Thyroid gland (tissue), 4 donors: ENCODE results near the gene TMEM151B. TPM values are rescaled to one million over a fixed set of nuclear protein-coding genes. Genes with fewer than 3 reads are reported as not detected.
"Not testable (repeated sequence)": the region's sequence is repeated elsewhere in the genome, so short reads cannot be mapped to it uniquely, and the experiment has no call there.

Source experiments
- DNase-seq, 2 donors: peaks; one replicate each; pipeline ENCODE4 v3.0.0-alpha.2; 2019
- H3K27ac ChIP-seq, 3 donors: fragments of 200-600 bp; sonication (generic); 1 replicate in 2 of 3; 2 replicates in 1 of 3; pipeline ENCODE4 v1.5.1; 2016 to 2019; ENCODE audit warnings: mild to moderate bottlenecking in 1 of 3, moderate library complexity in 1 of 3
- H3K27me3 ChIP-seq: fragments of 200-600 bp; sonication (generic); one replicate; pipeline ENCODE4 v1.5.1; 2019
- H3K36me3 ChIP-seq, 2 donors: fragments of 200-600 bp; sonication (generic); one replicate each; pipeline ENCODE4 v1.5.1; 2016 to 2019
- H3K4me1 ChIP-seq, 2 donors: fragments of 200-600 bp; sonication (generic); one replicate each; pipeline ENCODE4 v1.5.1; 2017 to 2019
- H3K4me3 ChIP-seq, 3 donors: fragments of 200-600 bp; sonication (generic); replicated peaks in 1 of 3; 1 replicate in 2 of 3; 2 replicates in 1 of 3; pipeline ENCODE4 v1.5.1; 2016; ENCODE audit warnings: mild to moderate bottlenecking in 1 of 3
- H3K9me3 ChIP-seq: fragments of 200-600 bp; sonication (generic); one replicate; pipeline ENCODE4 v1.5.1; 2017
- CTCF ChIP-seq, 6 experiments: fragments of 200-600 bp in 3 of 6; fragments of 450-650 bp in 3 of 6; sonication (generic) in 3 of 6; IDR thresholded peaks; one replicate each; pipeline ENCODE4 v1.5.1; 2016 to 2019; ENCODE audit warnings: antibody characterized with exemption in 6 of 6, mild to moderate bottlenecking in 2 of 6, inconsistent platforms in 1 of 6, moderate library complexity in 1 of 6
- POLR2A ChIP-seq, 2 donors: fragments of 450-650 bp; IDR thresholded peaks; one replicate each; pipeline ENCODE4 v1.6.1; 2017; ENCODE audit warnings: antibody characterized with exemption in 2 of 2, mild to moderate bottlenecking in 2 of 2, moderate library complexity in 1 of 2
- WGBS, 2 donors: methylation state at CpG; one replicate each; pipeline ENCODE4 v1.1.5; 2017; 5-methylcytosine and 5-hydroxymethylcytosine counted together
- intact Hi-C: fragments of 100-400 bp; cut with DNase I; formaldehyde crosslinking; loops from one replicate; pipeline ENCODE4 v1.15.1; 2023
- total RNA-seq, 4 donors: library from RNA; depleted of rRNA; stranded (reverse); fragments of >200 nt; gene quantifications; one replicate each; pipeline ENCODE4 v1.2.3, GENCODE V29; 2016

Gene TMEM151B
- total RNA-seq, 4 donors from 2014 or later = not detected

GRCh38 chr6:44309631-44310030 is 39.4 kb downstream of the TMEM151B start:
- no peak for DNase-seq
- Histone ChIP-seq H3K27me3 (no peaks in the 10 kb centered on the region), H3K4me1 (peaks cover 6 to 7% of the 10 kb centered on the region in 2 donors), H3K27ac (no peak overlapping the region), H3K36me3 (peaks cover 7 to 40% of the 10 kb centered on the region in 2 donors), H3K4me3 (no peak overlapping the region), H3K9me3 (no peaks in the 10 kb centered on the region)
- intact Hi-C loops = no loop called here
- TF ChIP-seq CTCF (IDR thresholded peaks at IDR 0.05) = no peak

- H3K4me1 ChIP-seq = peaks cover 6 to 7% of the 10 kb centered on the region in 2 donors
- TF ChIP-seq CTCF (IDR thresholded peaks at IDR 0.05) (no peak), POLR2A (IDR thresholded peaks at IDR 0.05) (no peak)
- no peaks in the 10 kb centered on the region for H3K27me3 ChIP-seq
- 98 to 100% methylated on average over 3 of the region's 3 CpGs for WGBS, 2 donors
- no peak for DNase-seq
- H3K4me3 ChIP-seq = no peak overlapping the region
- no peak overlapping the region for H3K27ac ChIP-seq
- H3K36me3 ChIP-seq = peaks cover 7 to 35% of the 10 kb centered on the region in 2 donors
- no peaks in the 10 kb centered on the region for H3K9me3 ChIP-seq
- intact Hi-C loops = no loop called here
Observed at GRCh38 chr6:44310241-44310640, 40.0 kb downstream of the TMEM151B start.

GRCh38 chr6:44311304-44311703 is 41.1 kb downstream of the TMEM151B start:
- H3K36me3 ChIP-seq = peaks cover 7 to 24% of the 10 kb centered on the region in 2 donors
- peaks cover 6 to 7% of the 10 kb centered on the region in 2 donors for H3K4me1 ChIP-seq
- intact Hi-C loops = no loop called here
- no peak overlapping the region for H3K4me3 ChIP-seq
- 53 to 75% methylated on average over 2 of the region's 2 CpGs for WGBS, 2 donors
- no peaks in the 10 kb centered on the region for H3K27me3 ChIP-seq
- no peak overlapping the region for H3K27ac ChIP-seq
- H3K9me3 ChIP-seq = no peaks in the 10 kb centered on the region
- no peak for TF ChIP-seq POLR2A (IDR thresholded peaks at IDR 0.05)
- no peak for TF ChIP-seq CTCF (IDR thresholded peaks at IDR 0.05)
- no peak for DNase-seq

GRCh38 chr6:44311767-44312166 is 41.5 kb downstream of the TMEM151B start:
- H3K4me3 ChIP-seq = no peak overlapping the region
- no peak overlapping the region for H3K27ac ChIP-seq
- H3K36me3 ChIP-seq = peaks cover 7 to 22% of the 10 kb centered on the region in 2 donors
- no peaks in the 10 kb centered on the region for H3K9me3 ChIP-seq
- no peaks in the 10 kb centered on the region for H3K27me3 ChIP-seq
- intact Hi-C loops = no loop called here
- H3K4me1 ChIP-seq = peaks cover 6 to 7% of the 10 kb centered on the region in 2 donors
- no peak for TF ChIP-seq POLR2A (IDR thresholded peaks at IDR 0.05)
- TF ChIP-seq CTCF (IDR thresholded peaks at IDR 0.05) = no peak
- no peak for DNase-seq
- WGBS, 2 donors = 75 to 85% methylated on average over 3 of the region's 3 CpGs

GRCh38 chr6:44312901-44313788 is 42.9 kb downstream of the TMEM151B start, which contains the start of gene AARS2:
Gene AARS2, minus strand, starts transcription at chr6:44313347. Its CDS starts 24 bp downstream, at chr6:44313323.
- peak; percentile 81 to 87 for DNase-seq
- peaks cover 7 to 22% of the 10 kb centered on the region in 2 donors for H3K36me3 ChIP-seq
- intact Hi-C loops = no loop called here
- H3K4me1 ChIP-seq = peaks cover 6 to 7% of the 10 kb centered on the region in 2 donors
- H3K27me3 ChIP-seq = no peaks in the 10 kb centered on the region
- no peaks in the 10 kb centered on the region for H3K9me3 ChIP-seq
- WGBS, 2 donors = 5% methylated on average over 28 to 37 of the region's 52 CpGs
- H3K4me3 ChIP-seq = peak within 1 kb of the TSS; percentile 67 to 86 (median 81)
- H3K27ac ChIP-seq = peak within 1 kb of the TSS in 2 of 3 donors; percentile 68 to 69
- peak; percentile 81 to 98 (median 93) for TF ChIP-seq CTCF (IDR thresholded peaks at IDR 0.05)
- peak in 1 of 2 donors; percentile 47 for TF ChIP-seq POLR2A (IDR thresholded peaks at IDR 0.05)

GRCh38 chr6:44314657-44315056 is 44.4 kb downstream of the TMEM151B start:
- 86 to 91% methylated on average over 8 of the region's 8 CpGs for WGBS, 2 donors
- H3K4me1 ChIP-seq, H3K4me3 ChIP-seq, DNase-seq, H3K9me3 ChIP-seq, H3K27ac ChIP-seq, intact Hi-C loops, H3K27me3 ChIP-seq: not testable (repeated sequence)
- H3K36me3 ChIP-seq = peaks cover under 1 to 13% of the 10 kb centered on the region in 2 donors
